Ishikawa (cell line): Measurements from ENCODE around the gene ADGRL2.
A peak's percentile ranks its signal among the peaks of the same experiment; 100 is the strongest.

Experiments used
- CEBPB ChIP-seq: IDR thresholded peaks from 2 replicates; pipeline ENCODE4 v1.6.1; 2012
- CREB1 ChIP-seq: IDR thresholded peaks from 2 replicates; pipeline ENCODE4 v1.6.1; 2012; ENCODE audit warnings: low read depth
- EGR1 ChIP-seq: IDR thresholded peaks from 2 replicates; pipeline ENCODE4 v1.6.1; 2012
- EP300 ChIP-seq: IDR thresholded peaks from 2 replicates; pipeline ENCODE4 v1.6.1; 2012; ENCODE audit warnings: borderline replicate concordance
- FOXM1 ChIP-seq: IDR thresholded peaks from 2 replicates; pipeline ENCODE4 v1.6.1; 2012; ENCODE audit warnings: low read depth, borderline replicate concordance
- NFIC ChIP-seq: IDR thresholded peaks from 2 replicates; pipeline ENCODE4 v1.6.1; 2012
- RAD21 ChIP-seq: IDR thresholded peaks from 2 replicates; pipeline ENCODE4 v1.6.1; 2012; ENCODE audit warnings: low read depth
- TAF1 ChIP-seq: IDR thresholded peaks from 2 replicates; pipeline ENCODE4 v1.6.1; 2012; ENCODE audit warnings: low read depth, mild to moderate bottlenecking
- TCF12 ChIP-seq: IDR thresholded peaks from 2 replicates; pipeline ENCODE4 v1.6.1; 2012; ENCODE audit warnings: low read depth
- TEAD4 ChIP-seq: IDR thresholded peaks from 2 replicates; pipeline ENCODE4 v1.6.1; 2012
- USF1 ChIP-seq: IDR thresholded peaks from 2 replicates; pipeline ENCODE4 v1.6.1; 2012
- YY1 ChIP-seq: IDR thresholded peaks from 2 replicates; pipeline ENCODE4 v1.6.1; 2012; ENCODE audit warnings: low read depth
- ZBTB7A ChIP-seq: IDR thresholded peaks from 2 replicates; pipeline ENCODE4 v1.6.1; 2012; ENCODE audit warnings: low read depth
- TF ChIP-seq, protein P1 (sequence below): IDR thresholded peaks from 2 replicates; pipeline ENCODE4 v1.6.1; 2012; ENCODE audit warnings: low read depth, mild to moderate bottlenecking
- TF ChIP-seq, protein P2 (sequence below): IDR thresholded peaks from 2 replicates; pipeline ENCODE4 v1.6.1; 2012

Gene ADGRL2

GRCh38 chr1:81808760-81809159, 8.0 kb downstream of the ADGRL2 start:
- TF ChIP-seq YY1 = no peak
- TF ChIP-seq TEAD4 = peak; percentile 78
- peak; percentile 89 for TF ChIP-seq TCF12
- peak; percentile 82 for TF ChIP-seq EP300
- peak; percentile 81 for TF ChIP-seq FOXM1
- peak; percentile 52 for TF ChIP-seq NFIC

DNA sequence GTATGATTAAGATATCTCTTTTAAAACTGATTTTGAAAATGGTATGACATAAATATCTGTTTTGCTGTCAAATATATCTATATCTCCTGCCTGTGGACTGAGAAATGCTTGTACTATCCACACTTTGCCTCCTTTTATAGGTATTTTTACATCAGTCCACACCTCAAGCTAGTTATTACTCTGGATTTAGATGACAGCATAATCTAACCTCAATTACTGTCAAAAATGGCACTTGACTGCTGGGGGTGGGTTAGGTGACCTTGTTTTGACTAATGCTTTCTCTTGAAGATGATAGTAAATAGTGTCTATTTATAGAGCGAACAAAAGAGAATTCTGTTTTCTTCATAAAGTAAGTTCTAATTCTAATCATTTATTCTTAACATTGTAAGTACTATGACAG, 9.1 kb downstream of the ADGRL2 start:
- TF ChIP-seq USF1 = no peak
- TF ChIP-seq FOXM1 = no peak
- no peak for TF ChIP-seq NFIC
- TF ChIP-seq TEAD4 = no peak
- TF ChIP-seq EGR1 = no peak
- no peak for TF ChIP-seq RAD21
- no peak for TF ChIP-seq TCF12
- TF ChIP-seq, protein P1, sequence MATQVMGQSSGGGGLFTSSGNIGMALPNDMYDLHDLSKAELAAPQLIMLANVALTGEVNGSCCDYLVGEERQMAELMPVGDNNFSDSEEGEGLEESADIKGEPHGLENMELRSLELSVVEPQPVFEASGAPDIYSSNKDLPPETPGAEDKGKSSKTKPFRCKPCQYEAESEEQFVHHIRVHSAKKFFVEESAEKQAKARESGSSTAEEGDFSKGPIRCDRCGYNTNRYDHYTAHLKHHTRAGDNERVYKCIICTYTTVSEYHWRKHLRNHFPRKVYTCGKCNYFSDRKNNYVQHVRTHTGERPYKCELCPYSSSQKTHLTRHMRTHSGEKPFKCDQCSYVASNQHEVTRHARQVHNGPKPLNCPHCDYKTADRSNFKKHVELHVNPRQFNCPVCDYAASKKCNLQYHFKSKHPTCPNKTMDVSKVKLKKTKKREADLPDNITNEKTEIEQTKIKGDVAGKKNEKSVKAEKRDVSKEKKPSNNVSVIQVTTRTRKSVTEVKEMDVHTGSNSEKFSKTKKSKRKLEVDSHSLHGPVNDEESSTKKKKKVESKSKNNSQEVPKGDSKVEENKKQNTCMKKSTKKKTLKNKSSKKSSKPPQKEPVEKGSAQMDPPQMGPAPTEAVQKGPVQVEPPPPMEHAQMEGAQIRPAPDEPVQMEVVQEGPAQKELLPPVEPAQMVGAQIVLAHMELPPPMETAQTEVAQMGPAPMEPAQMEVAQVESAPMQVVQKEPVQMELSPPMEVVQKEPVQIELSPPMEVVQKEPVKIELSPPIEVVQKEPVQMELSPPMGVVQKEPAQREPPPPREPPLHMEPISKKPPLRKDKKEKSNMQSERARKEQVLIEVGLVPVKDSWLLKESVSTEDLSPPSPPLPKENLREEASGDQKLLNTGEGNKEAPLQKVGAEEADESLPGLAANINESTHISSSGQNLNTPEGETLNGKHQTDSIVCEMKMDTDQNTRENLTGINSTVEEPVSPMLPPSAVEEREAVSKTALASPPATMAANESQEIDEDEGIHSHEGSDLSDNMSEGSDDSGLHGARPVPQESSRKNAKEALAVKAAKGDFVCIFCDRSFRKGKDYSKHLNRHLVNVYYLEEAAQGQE = no peak
- TF ChIP-seq TAF1 = no peak
- TF ChIP-seq EP300 = no peak
- TF ChIP-seq CEBPB = no peak
- TF ChIP-seq, protein P2, sequence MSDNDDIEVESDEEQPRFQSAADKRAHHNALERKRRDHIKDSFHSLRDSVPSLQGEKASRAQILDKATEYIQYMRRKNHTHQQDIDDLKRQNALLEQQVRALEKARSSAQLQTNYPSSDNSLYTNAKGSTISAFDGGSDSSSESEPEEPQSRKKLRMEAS = no peak
- TF ChIP-seq YY1 = no peak
- no peak for TF ChIP-seq CREB1
- no peak for TF ChIP-seq ZBTB7A

GRCh38 chr1:81811757-81812371, 11.1 kb downstream of the ADGRL2 start:
- TF ChIP-seq CREB1 = no peak
- no peak for TF ChIP-seq RAD21
- TF ChIP-seq EGR1 = no peak
- no peak for TF ChIP-seq USF1
- TF ChIP-seq TCF12 = no peak
- no peak for TF ChIP-seq CEBPB
- TF ChIP-seq, protein P1 = no peak
- TF ChIP-seq YY1 = no peak
- no peak for TF ChIP-seq TEAD4
- no peak for TF ChIP-seq TAF1
- no peak for TF ChIP-seq EP300
- no peak for TF ChIP-seq ZBTB7A
- no peak for TF ChIP-seq NFIC

DNA sequence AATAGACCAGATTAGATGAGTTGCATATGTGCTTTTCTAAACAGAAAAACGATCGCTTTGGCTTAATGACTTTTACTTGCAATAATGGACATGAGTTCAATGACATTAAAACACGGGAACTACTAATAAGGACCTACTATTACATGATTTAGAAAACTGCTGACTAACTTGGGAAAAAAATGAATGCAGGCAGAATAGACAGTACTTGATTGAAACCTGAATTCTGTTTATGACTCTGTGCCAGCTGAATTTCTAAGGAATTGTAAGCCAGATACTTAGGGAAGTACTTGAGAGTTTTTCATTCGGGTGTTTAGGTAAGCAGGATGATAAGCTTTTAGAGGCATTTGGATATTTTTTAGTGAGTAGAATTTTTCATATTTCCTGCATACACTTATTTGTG, 12.0 kb downstream of the ADGRL2 start:
- TF ChIP-seq USF1 = no peak
- 0 out of 2 replicates have a peak, but pooled peaks have one; percentile 26 for TF ChIP-seq TEAD4
- peak; percentile 30; the same call in 1 of the 2 replicates for TF ChIP-seq EP300
- TF ChIP-seq ZBTB7A = no peak
- peak; percentile 72 for TF ChIP-seq NFIC
- TF ChIP-seq CREB1 = no peak

DNA sequence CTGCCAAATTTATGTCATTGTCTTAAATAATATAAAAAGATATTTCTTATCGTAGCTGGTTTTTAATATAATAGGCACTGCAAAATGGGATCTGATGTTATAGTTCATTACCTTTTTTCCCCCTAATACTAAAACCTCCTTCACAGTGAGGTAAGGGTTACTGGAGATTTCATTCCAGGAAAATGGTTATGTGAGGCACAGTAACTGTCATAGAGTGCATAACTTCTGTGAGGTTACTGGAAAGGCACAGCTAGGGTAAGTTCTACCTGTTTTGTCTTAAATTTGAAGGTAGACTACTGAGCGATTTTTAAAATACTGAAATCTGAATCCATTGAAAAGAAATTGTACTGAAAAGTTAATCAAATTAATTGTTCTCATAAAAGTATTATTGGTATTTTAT, 13.0 kb downstream of the ADGRL2 start:
- TF ChIP-seq, protein P1 = no peak
- TF ChIP-seq ZBTB7A (no peak), TAF1 (no peak), EGR1 (no peak), CEBPB (no peak), TCF12 (no peak), EP300 (no peak), CREB1 (no peak), RAD21 (no peak), TEAD4 (no peak), YY1 (no peak)
